ENCODE data around the gene LMF2. TPM values are rescaled to one million over a fixed set of nuclear protein-coding genes. Genes with fewer than 3 reads are reported as not detected.

The LMF2 gene
- total RNA-seq, 6 experiments from 2014 or later, result 110 to 133 (median 118) TPM

DNA sequence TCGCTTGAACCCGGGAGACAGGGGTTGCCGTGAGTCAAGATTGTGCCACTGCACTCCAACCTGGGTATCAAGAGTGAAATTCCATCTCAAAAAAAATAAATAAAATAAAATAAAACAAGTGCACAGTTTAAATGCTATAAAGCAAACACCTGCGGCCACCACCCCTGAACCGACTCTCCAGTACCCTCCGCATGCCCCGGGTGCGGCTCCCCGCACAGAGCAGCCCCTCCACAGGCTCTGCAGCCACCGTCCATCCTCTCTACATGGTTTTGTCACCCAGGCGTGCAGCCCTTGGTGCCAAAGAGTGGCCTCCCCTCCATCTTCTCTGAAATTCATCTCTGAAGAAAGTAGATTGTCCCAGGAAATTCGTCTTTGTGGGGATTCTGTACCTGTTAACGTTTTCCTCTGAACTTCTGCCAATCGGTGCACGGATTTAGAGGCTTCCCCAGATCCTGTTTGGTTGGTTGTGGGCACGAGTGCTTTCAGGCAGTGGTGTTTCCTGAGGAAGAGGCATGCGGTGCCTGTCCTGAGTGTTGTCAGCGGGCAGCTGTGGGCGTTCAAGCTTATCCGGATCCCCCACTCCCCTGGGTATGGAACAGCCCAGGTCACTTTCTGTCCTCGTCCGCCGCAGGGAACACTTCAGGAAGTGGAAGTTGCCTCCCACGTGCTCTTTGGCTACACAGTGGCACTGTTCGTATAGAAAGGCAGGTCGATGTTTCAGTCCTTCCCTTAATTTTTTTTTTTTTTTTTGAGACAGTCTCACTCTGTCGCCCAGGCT lies 16.8 kb downstream of the LMF2 start:
- Mint-ChIP-seq H3K4me1 (ENCODE audit: low read depth) (peaks cover 13% of the 10 kb centered on the region), H3K27ac (no peak overlapping the region), H3K27me3 (ENCODE audit: insufficient read depth) (peaks cover 6% of the 10 kb centered on the region), H3K4me3 (no peak overlapping the region), H3K36me3 (ENCODE audit: low read depth) (no peaks in the 10 kb centered on the region), H3K9me3 (no peaks in the 10 kb centered on the region)
- TF ChIP-seq, protein P1, sequence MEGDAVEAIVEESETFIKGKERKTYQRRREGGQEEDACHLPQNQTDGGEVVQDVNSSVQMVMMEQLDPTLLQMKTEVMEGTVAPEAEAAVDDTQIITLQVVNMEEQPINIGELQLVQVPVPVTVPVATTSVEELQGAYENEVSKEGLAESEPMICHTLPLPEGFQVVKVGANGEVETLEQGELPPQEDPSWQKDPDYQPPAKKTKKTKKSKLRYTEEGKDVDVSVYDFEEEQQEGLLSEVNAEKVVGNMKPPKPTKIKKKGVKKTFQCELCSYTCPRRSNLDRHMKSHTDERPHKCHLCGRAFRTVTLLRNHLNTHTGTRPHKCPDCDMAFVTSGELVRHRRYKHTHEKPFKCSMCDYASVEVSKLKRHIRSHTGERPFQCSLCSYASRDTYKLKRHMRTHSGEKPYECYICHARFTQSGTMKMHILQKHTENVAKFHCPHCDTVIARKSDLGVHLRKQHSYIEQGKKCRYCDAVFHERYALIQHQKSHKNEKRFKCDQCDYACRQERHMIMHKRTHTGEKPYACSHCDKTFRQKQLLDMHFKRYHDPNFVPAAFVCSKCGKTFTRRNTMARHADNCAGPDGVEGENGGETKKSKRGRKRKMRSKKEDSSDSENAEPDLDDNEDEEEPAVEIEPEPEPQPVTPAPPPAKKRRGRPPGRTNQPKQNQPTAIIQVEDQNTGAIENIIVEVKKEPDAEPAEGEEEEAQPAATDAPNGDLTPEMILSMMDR (IDR thresholded peaks at IDR 0.05), result no peak
- DNase-seq, result no peak

DNA sequence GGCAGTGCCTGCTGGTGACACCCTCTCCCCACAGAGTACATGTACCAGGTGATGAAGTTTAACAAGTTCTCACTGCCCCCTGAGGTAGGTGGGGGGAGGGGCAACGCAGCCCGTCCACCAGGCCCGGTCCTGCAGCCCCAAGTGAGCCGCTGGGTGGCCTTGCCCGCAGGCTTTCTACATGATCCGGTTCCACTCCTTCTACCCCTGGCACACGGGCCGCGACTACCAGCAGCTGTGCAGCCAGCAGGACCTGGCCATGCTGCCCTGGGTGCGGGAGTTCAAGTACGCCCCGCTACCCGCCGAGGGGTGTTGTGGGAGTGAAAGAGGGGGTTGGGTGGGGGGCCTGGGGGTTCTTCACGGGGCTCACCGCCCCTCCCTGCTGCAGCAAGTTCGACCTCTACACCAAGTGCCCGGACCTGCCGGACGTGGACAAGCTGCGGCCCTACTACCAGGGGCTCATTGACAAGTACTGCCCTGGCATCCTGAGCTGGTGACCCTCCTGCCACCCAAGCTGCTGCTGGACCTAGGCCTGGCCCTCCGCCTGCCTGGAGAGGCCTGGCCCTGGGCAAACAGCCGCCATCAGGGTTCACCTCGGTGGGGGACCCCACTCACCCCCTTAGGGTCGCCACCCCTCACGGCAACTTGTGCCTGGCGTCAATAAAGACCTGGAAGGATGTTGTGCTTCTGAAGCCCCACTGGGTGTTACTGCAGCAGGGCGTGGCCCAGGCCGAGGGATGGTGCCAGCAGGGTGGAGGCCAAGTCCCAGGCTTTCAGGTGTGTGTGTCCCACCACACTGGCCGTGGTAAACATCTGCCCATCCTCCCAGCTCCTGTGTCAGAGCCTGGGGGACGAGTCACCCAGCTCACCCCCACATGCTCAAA lies 17.9 kb downstream of the LMF2 start:
- no peak overlapping the region for H3K27ac Mint-ChIP-seq
- peaks cover 13% of the 10 kb centered on the region for H3K4me1 Mint-ChIP-seq (ENCODE audit: low read depth)
- H3K27me3 Mint-ChIP-seq (ENCODE audit: insufficient read depth), result peaks cover 3% of the 10 kb centered on the region
- no peaks in the 10 kb centered on the region for H3K36me3 Mint-ChIP-seq (ENCODE audit: low read depth)
- no peak for DNase-seq
- TF ChIP-seq, protein P1 (IDR thresholded peaks at IDR 0.05), result no peak
- H3K4me3 Mint-ChIP-seq, result no peak overlapping the region
- H3K9me3 Mint-ChIP-seq, result no peaks in the 10 kb centered on the region

DNA sequence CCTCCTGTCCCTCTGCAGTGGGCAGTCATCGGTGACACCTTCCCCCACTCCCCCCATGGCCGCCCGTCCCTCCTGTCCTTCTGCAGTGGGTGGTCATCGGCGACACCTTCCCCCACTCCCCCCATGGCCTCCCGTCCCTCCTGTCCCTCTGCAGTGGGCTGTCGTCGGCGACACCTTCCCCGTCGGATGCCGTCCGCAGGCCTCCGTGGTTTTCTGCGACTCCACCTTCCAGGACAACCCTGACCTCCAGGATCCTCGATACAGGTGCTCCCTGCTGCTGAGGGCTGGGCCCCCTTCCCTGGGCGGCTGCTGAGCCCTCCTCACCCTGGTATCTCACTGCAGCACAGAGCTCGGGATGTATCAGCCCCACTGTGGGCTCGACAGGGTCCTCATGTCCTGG lies 18.6 kb downstream of the LMF2 start:
- Mint-ChIP-seq H3K36me3 (ENCODE audit: low read depth) (no peaks in the 10 kb centered on the region), H3K4me3 (no peak overlapping the region), H3K4me1 (ENCODE audit: low read depth) (peaks cover 13% of the 10 kb centered on the region), H3K9me3 (no peaks in the 10 kb centered on the region), H3K27ac (no peak overlapping the region), H3K27me3 (ENCODE audit: insufficient read depth) (peaks cover 3% of the 10 kb centered on the region)
- no peak for DNase-seq
- TF ChIP-seq, protein P1 (IDR thresholded peaks at IDR 0.05), result no peak

DNA sequence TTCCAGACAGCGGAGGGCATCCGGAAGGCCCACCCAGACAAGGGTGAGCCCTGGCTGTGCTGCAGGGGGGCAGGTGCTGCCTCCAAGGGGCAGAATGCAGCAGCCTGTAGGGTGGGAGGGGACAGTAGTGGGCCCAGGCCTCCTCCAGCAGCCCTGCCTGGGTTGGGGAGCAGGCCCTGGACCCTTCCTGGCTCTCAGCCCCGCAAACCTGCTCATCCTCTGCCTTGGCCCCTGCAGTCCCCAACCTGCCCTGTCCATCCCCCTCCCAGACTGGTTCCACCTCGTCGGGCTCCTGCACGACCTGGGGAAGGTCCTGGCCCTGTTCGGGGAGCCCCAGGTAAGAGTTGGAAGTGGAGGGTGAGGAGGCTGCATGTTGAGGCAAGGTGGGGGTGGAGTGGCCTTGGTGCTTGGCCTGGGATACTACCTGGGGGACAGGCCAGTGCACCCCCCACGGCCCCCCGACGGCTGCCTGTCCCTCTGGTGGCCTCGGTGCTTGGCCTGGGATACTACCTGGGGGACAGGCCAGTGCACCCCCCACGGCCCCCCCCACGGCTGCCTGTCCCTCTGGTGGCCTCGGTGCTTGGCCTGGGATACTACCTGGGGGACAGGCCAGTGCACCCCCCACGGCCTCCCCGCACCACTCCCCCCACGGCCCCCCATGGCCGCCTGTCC lies 19.4 kb downstream of the LMF2 start:
- DNase-seq, result no peak
- H3K27me3 Mint-ChIP-seq (ENCODE audit: insufficient read depth), result peaks cover 2% of the 10 kb centered on the region
- no peaks in the 10 kb centered on the region for H3K36me3 Mint-ChIP-seq (ENCODE audit: low read depth)
- TF ChIP-seq, protein P1 (IDR thresholded peaks at IDR 0.05), result no peak
- H3K4me3 Mint-ChIP-seq, result no peak overlapping the region
- no peaks in the 10 kb centered on the region for H3K9me3 Mint-ChIP-seq
- H3K27ac Mint-ChIP-seq, result no peak overlapping the region
- peaks cover 13% of the 10 kb centered on the region for H3K4me1 Mint-ChIP-seq (ENCODE audit: low read depth)

DNA sequence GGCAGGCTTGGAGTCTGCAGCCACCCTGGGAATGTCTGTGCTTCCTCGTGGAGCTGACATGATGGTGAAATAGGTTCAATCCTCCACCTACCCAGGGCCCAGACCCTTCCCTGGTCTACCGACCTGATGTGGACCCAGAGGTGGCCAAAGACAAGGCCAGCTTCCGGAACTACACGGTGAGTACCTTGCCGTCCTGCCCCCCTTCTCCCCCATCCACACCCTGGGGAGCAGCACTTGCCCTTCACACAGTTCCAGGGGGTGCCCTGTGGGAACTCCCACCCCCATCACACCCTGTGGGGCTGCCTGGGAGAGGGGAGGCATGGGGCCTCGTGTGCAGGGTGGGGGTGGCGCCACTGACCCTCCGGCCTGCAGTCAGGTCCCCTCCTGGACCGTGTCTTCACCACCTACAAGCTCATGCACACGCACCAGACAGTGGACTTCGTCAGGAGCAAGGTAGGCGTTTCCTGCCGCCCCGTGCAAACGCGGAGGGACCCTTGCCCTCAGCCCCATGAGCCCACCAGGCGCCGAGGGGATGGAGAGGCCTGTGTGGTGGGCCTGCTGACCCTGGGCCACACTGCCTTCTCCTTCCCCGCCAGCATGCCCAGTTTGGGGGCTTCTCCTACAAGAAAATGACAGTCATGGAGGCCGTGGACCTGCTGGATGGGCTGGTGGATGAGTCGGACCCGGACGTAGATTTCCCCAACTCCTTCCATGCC lies 20.1 kb downstream of the LMF2 start:
- TF ChIP-seq, protein P1 (IDR thresholded peaks at IDR 0.05), result no peak
- Mint-ChIP-seq H3K4me1 (ENCODE audit: low read depth) (peaks cover 13% of the 10 kb centered on the region), H3K4me3 (no peak overlapping the region), H3K36me3 (ENCODE audit: low read depth) (no peaks in the 10 kb centered on the region), H3K27ac (no peak overlapping the region), H3K9me3 (no peaks in the 10 kb centered on the region), H3K27me3 (ENCODE audit: insufficient read depth) (peaks cover 2% of the 10 kb centered on the region)
- no peak for DNase-seq

Data from HFFc6 (cell line).